Activated CD8-positive, alpha-beta memory T cell treated with anti-CD3 and anti-CD28 coated beads, Interleukin-2, amount 50 U/mL, for 48 hours (primary cell): ENCODE results near the gene JMJD1C.
"Not testable (repeated sequence)": the region's sequence is repeated elsewhere in the genome, so short reads cannot be mapped to it uniquely, and the experiment has no call there.

Source experiments
- DNase-seq: peaks from one replicate; pipeline ENCODE4 v3.0.0-alpha.2; 2020

JMJD1C gene

GRCh38 chr10:63348245-63348850 lies 117.4 kb downstream of the JMJD1C start:
- DNase-seq, result no peak

- DNase-seq, result no peak
Measured at GRCh38 chr10:63346015-63346441, 119.7 kb downstream of the JMJD1C start.

- DNase-seq, result no peak
Measured at GRCh38 chr10:63344269-63344668, 121.5 kb downstream of the JMJD1C start.

- DNase-seq, result no peak
Measured at GRCh38 chr10:63343476-63343875, 122.3 kb downstream of the JMJD1C start.

GRCh38 chr10:63339640-63340039 lies 126.1 kb downstream of the JMJD1C start:
- DNase-seq, result not testable (repeated sequence)

GRCh38 chr10:63337455-63338251 lies 128.1 kb downstream of the JMJD1C start:
- DNase-seq, result no peak

- DNase-seq, result no peak
Measured at GRCh38 chr10:63331586-63331985, 134.2 kb downstream of the JMJD1C start.

- no peak for DNase-seq
Measured at GRCh38 chr10:63324495-63324854, 141.3 kb downstream of the JMJD1C start.

- DNase-seq, result no peak
Measured at GRCh38 chr10:63323701-63324494, 141.9 kb downstream of the JMJD1C start.

GRCh38 chr10:63320683-63321082 lies 145.1 kb downstream of the JMJD1C start:
- no peak for DNase-seq

GRCh38 chr10:63319231-63319630 lies 146.5 kb downstream of the JMJD1C start:
- no peak for DNase-seq

- DNase-seq, result no peak
Measured at GRCh38 chr10:63318491-63318890, 147.3 kb downstream of the JMJD1C start.

GRCh38 chr10:63314020-63314419 lies 151.8 kb downstream of the JMJD1C start:
- DNase-seq, result no peak

- no peak for DNase-seq
Measured at GRCh38 chr10:63313066-63313717, 152.6 kb downstream of the JMJD1C start.

GRCh38 chr10:63308628-63309027 lies 157.1 kb downstream of the JMJD1C start:
- no peak for DNase-seq

- no peak for DNase-seq
Measured at GRCh38 chr10:63304146-63304545, 161.6 kb downstream of the JMJD1C start.

GRCh38 chr10:63300801-63301200 lies 165.0 kb downstream of the JMJD1C start:
- DNase-seq, result no peak

- DNase-seq, result no peak
Measured at GRCh38 chr10:63297941-63298340, 167.8 kb downstream of the JMJD1C start.

GRCh38 chr10:63294781-63295180 lies 171.0 kb downstream of the JMJD1C start:
- DNase-seq, result no peak

GRCh38 chr10:63292847-63293246 lies 172.9 kb downstream of the JMJD1C start:
- DNase-seq, result not testable (repeated sequence)

- no peak for DNase-seq
Measured at GRCh38 chr10:63288170-63288569, 177.6 kb downstream of the JMJD1C start.

GRCh38 chr10:63286754-63287264 lies 179.0 kb downstream of the JMJD1C start:
- no peak for DNase-seq

- DNase-seq, result no peak
Measured at GRCh38 chr10:63286340-63286739, 179.4 kb downstream of the JMJD1C start.
